AG10803 (cell line): ENCODE measurements around the gene SPATS1.

Source experiments
- DNase-seq: peaks from one replicate; pipeline ENCODE4 v3.0.0; 2010; ENCODE audit warnings: low read depth
- H3K4me3 ChIP-seq: 2 replicates; pipeline ENCODE4 v1.5.1; 2011; ENCODE audit warnings: mild to moderate bottlenecking, low read length, control low read depth
- TF ChIP-seq, protein P1 (sequence below): conservative IDR thresholded peaks from 2 replicates; pipeline ENCODE4 v1.5.1; 2011; ENCODE audit warnings: mild to moderate bottlenecking, low read length, control low read depth, inconsistent platforms

The SPATS1 gene

DNA sequence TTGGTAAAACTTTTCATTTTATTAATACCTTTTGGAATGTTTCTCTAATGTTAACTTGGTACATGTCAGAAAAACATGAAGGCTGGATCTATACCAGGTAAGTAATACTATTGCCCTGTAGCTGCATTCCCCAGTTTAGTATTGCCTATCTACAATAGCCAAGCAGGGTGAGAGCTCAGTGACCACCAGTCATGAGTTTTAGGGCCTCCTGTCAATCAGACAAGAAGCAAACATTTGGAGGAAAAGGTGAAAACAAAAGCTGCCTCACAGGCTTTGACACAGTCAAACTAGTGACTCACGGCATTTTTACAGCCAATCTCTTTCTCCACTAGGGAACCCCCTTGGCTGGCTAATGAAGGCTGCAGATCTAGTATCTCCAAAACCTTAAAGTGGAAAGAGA lies 35.5 kb downstream of the SPATS1 start:
- TF ChIP-seq, protein P1, sequence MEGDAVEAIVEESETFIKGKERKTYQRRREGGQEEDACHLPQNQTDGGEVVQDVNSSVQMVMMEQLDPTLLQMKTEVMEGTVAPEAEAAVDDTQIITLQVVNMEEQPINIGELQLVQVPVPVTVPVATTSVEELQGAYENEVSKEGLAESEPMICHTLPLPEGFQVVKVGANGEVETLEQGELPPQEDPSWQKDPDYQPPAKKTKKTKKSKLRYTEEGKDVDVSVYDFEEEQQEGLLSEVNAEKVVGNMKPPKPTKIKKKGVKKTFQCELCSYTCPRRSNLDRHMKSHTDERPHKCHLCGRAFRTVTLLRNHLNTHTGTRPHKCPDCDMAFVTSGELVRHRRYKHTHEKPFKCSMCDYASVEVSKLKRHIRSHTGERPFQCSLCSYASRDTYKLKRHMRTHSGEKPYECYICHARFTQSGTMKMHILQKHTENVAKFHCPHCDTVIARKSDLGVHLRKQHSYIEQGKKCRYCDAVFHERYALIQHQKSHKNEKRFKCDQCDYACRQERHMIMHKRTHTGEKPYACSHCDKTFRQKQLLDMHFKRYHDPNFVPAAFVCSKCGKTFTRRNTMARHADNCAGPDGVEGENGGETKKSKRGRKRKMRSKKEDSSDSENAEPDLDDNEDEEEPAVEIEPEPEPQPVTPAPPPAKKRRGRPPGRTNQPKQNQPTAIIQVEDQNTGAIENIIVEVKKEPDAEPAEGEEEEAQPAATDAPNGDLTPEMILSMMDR = no peak
- no peak for DNase-seq
- no peak overlapping the region for H3K4me3 ChIP-seq

GRCh38 chr6:44381739-44382138 lies 39.3 kb downstream of the SPATS1 start:
- DNase-seq = peak; percentile 36
- H3K4me3 ChIP-seq = no peak overlapping the region
- TF ChIP-seq, protein P1 = no peak

GRCh38 chr6:44386364-44386928 lies 44.0 kb downstream of the SPATS1 start:
- peak overlapping the region; percentile 91 for H3K4me3 ChIP-seq
- TF ChIP-seq, protein P1 = no peak
- no peak for DNase-seq

- peak; percentile 69 for DNase-seq
- H3K4me3 ChIP-seq = peak overlapping the region; percentile 91
- TF ChIP-seq, protein P1 = no peak
These were observed 44.5 kb downstream of the SPATS1 start for GRCh38 chr6:44386929-44387345.

GRCh38 chr6:44387346-44388134 lies 45.1 kb downstream of the SPATS1 start, which contains the start of gene CDC5L:
Gene CDC5L (plus strand): TSS chr6:44387706. CDS start chr6:44387824, 118 bp downstream.
- H3K4me3 ChIP-seq = peak within 1 kb of the TSS; percentile 91
- DNase-seq = peak; percentile 99
- TF ChIP-seq, protein P1 = no peak

DNA sequence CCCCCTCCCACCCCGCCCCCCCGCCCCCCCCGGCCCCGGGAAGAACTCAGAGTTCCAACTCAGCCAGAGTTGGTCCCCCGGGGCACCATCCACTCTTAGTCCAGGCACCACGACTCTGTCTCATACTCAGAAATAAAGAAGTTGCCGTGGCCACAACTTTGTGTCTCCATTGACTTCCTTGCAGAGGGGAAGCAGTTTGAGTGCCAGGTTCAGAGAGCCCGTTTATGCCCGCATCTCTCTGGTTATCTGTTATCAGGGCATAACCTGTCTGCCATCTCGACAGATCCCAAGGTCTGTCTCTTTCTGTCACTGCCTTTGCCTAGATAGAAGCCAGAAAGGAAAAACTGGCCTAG lies 45.7 kb downstream of the SPATS1 start:
- DNase-seq = peak; percentile 8
- peak overlapping the region; percentile 91 for H3K4me3 ChIP-seq
- TF ChIP-seq, protein P1 = no peak

- peak overlapping the region; percentile 91 for H3K4me3 ChIP-seq
- DNase-seq = no peak
- TF ChIP-seq, protein P1 = no peak
These were observed 46.4 kb downstream of the SPATS1 start for GRCh38 chr6:44388887-44389286.
